Karpas-422 (cell line): ENCODE measurements around the gene LSMEM2. TPM values are rescaled to one million over a fixed set of nuclear protein-coding genes. Genes with fewer than 3 reads are reported as not detected.

Source experiments
- DNase-seq: peaks from one replicate; pipeline ENCODE4 v3.0.0-alpha.2; 2015
- H2AFZ ChIP-seq: fragments of 200-600 bp; sonication (generic); 2 replicates; pipeline ENCODE4 v1.6.1; 2014; ENCODE audit warnings: antibody characterized with exemption, low read length, mixed read lengths
- H3K27ac ChIP-seq: fragments of 200-600 bp; sonication (generic); 2 replicates; pipeline ENCODE4 v1.5.1; 2014; ENCODE audit warnings: mild to moderate bottlenecking, low read length, moderate library complexity
- H3K27me3 ChIP-seq: fragments of 200-600 bp; sonication (generic); 2 replicates; pipeline ENCODE4 v1.6.1; 2014; ENCODE audit warnings: low read length, mixed read lengths
- H3K36me3 ChIP-seq: fragments of 200-600 bp; sonication (generic); 2 replicates; pipeline ENCODE4 v1.6.1; 2014; ENCODE audit warnings: low read length, mixed read lengths; ENCODE audit not compliant: insufficient read depth
- H3K4me1 ChIP-seq: fragments of 200-600 bp; sonication (generic); 2 replicates; pipeline ENCODE4 v1.6.1; 2014; ENCODE audit warnings: mild to moderate bottlenecking, low read length, mixed read lengths
- H3K4me2 ChIP-seq: fragments of 200-600 bp; sonication (generic); 2 replicates; pipeline ENCODE4 v1.6.1; 2014; ENCODE audit warnings: low read length, low read depth, mild to moderate bottlenecking; ENCODE audit not compliant: poor library complexity, severe bottlenecking
- H3K4me3 ChIP-seq: fragments of 200-600 bp; sonication (generic); 2 replicates; pipeline ENCODE4 v1.5.1; 2014; ENCODE audit warnings: mild to moderate bottlenecking, antibody characterized with exemption, low read length, mixed read lengths
- H3K79me2 ChIP-seq: fragments of 200-600 bp; sonication (generic); 2 replicates; pipeline ENCODE4 v1.6.1; 2014; ENCODE audit warnings: mild to moderate bottlenecking, low read length, mixed read lengths
- H3K9ac ChIP-seq: fragments of 200-600 bp; sonication (generic); 2 replicates; pipeline ENCODE4 v1.6.0; 2014; ENCODE audit warnings: low read length
- H3K9me2 ChIP-seq: fragments of 200-600 bp; sonication (generic), shearing (Covaris generic); replicated peaks from 2 replicates; pipeline ENCODE4 v1.6.0; 2014; ENCODE audit warnings: mild to moderate bottlenecking, low read length, moderate library complexity; ENCODE audit not compliant: insufficient read depth
- H3K9me3 ChIP-seq: fragments of 300-700, 200-600 bp; sonication (generic); 2 replicates; pipeline ENCODE4 v1.6.1; 2014; ENCODE audit warnings: low read length, mixed read lengths
- H4K20me1 ChIP-seq: fragments of 200-600 bp; sonication (generic); 2 replicates; pipeline ENCODE4 v1.6.1; 2014; ENCODE audit warnings: mild to moderate bottlenecking, antibody characterized with exemption, low read length, low read depth; ENCODE audit not compliant: insufficient read depth
- total RNA-seq: library from RNA; depleted of rRNA; stranded (reverse); fragments of >200 nt; shearing (Covaris generic); gene quantifications from 2 replicates; pipeline ENCODE4 v1.2.3, GENCODE V29; 2014; ENCODE audit warnings: low replicate concordance

Gene LSMEM2
- total RNA-seq, 1 experiment from 2014 or later, result not detected

DNA sequence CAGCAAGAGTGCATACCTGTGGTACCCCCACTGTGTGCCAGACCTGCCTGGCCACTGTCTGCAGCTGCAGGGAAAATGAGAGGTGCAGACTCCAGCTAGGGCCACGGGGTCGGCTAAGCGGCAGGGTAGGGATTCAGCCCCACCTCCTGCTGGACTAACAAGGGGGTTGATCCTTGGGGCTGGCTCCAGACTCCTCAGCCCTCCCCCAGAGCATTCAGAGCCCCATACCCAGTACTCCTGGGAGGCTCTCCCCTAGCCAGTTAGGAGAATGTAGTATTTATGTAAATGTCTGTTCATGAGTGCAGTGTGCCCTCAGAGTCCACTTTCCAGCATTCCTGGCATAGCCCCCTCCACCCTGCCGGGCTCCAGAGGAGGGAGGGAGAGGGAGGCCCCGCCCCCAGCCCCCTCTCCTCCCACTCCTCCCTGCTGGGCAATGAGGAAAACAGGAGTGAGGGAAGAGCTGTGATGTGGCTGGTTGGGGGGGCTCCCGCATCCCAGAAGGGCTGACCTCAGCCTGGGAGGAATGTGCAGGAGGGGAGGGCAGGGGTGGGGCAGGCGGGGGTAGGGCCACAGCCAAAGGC is 14.4 kb upstream of the LSMEM2 start:
- no peak overlapping the region for H3K9ac ChIP-seq
- H3K4me3 ChIP-seq, result no peak overlapping the region
- no peaks in the 10 kb centered on the region for H3K9me2 ChIP-seq
- no peaks in the 10 kb centered on the region for H3K9me3 ChIP-seq
- H3K4me1 ChIP-seq, result peaks cover 10% of the 10 kb centered on the region
- H3K27me3 ChIP-seq, result no peaks in the 10 kb centered on the region
- H4K20me1 ChIP-seq, result no peaks in the 10 kb centered on the region
- H3K36me3 ChIP-seq, result no peaks in the 10 kb centered on the region
- H3K4me2 ChIP-seq, result no peak overlapping the region
- H3K27ac ChIP-seq, result no peak overlapping the region
- no peak overlapping the region for H2AFZ ChIP-seq
- no peaks in the 10 kb centered on the region for H3K79me2 ChIP-seq
- no peak for DNase-seq

DNA sequence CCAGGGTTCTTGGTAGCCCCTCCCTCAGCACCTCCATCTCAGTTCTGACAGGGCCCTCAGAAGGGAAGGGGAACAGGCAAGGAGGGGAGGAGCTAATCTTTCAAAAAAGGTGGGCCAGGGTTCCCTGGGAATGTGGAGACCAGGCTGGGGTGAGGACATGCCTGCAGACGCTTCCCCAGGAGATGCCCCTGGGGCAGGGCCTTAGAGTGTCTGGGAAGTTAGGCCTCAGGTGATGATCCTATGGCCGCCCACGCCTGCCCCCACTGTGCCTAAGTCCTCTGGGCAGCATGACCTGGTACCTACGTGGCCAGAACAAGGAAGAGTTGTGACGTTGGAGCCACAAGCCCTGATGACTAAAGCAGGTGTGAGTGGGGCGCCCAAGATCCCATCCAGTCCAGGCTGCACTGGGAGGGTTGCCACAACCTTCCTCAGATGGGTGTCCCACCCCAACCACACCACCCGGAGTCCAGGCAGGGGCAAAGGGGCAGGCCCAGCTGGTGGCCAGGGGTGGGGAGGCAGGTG is 13.9 kb upstream of the LSMEM2 start:
- Histone ChIP-seq H3K4me1 (peaks cover 6% of the 10 kb centered on the region), H3K9me3 (no peaks in the 10 kb centered on the region), H3K9me2 (no peaks in the 10 kb centered on the region), H3K27ac (no peak overlapping the region), H3K4me2 (no peak overlapping the region), H3K36me3 (no peaks in the 10 kb centered on the region), H3K9ac (no peak overlapping the region), H3K4me3 (no peak overlapping the region), H3K79me2 (no peaks in the 10 kb centered on the region), H2AFZ (no peak overlapping the region), H3K27me3 (no peaks in the 10 kb centered on the region), H4K20me1 (no peaks in the 10 kb centered on the region)
- no peak for DNase-seq

DNA sequence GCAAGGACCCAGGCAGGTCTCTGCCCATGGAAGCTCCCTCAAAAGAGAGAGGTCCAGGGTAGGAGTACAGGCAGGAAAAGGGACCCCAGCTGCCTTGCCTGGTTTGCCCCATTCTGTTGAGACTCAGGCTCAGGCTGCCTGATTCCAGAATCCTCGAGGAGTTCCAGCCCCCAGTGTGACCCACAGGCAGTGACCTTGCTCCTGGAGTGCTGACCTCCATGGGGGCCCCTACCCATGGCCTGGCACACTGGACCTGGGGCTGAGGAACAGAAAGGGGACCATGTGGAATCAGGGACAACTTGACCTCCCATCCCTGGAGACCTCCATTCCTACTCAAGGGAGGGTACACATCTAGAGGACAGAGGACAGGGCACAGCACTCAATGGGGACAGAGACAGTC is 13.3 kb upstream of the LSMEM2 start:
- Histone ChIP-seq H3K9ac (no peak overlapping the region), H3K4me3 (no peak overlapping the region), H4K20me1 (no peaks in the 10 kb centered on the region), H3K4me1 (peaks cover 2% of the 10 kb centered on the region), H3K4me2 (no peak overlapping the region), H3K36me3 (no peaks in the 10 kb centered on the region), H3K27me3 (no peaks in the 10 kb centered on the region), H3K79me2 (no peaks in the 10 kb centered on the region), H3K9me3 (no peaks in the 10 kb centered on the region), H3K9me2 (no peaks in the 10 kb centered on the region), H2AFZ (no peak overlapping the region), H3K27ac (no peak overlapping the region)
- no peak for DNase-seq

DNA sequence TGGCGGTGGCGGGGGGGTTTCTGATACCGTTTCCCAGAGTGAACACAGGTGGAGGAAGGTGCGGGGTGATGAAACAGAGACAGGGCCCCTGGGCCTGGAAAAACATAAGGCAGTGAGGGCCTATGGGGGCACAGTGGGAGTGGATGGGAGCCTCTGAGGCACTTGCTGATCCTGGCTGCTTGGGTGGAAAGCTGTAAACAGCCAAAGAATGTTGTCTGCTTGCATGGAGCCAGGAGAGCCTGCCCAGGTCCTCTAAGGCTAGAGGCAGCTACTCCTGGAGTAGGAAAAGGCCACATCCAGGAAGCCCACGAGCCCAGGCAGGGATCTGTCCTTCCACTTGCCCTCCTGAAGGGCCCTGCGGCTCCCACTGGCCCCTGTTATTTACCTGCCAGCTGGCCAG is 12.9 kb upstream of the LSMEM2 start:
- H3K79me2 ChIP-seq, result no peaks in the 10 kb centered on the region
- H3K4me3 ChIP-seq, result no peak overlapping the region
- no peaks in the 10 kb centered on the region for H3K36me3 ChIP-seq
- H3K27me3 ChIP-seq, result no peaks in the 10 kb centered on the region
- no peak overlapping the region for H3K27ac ChIP-seq
- no peaks in the 10 kb centered on the region for H3K9me3 ChIP-seq
- H3K9ac ChIP-seq, result no peak overlapping the region
- DNase-seq, result no peak
- H2AFZ ChIP-seq, result no peak overlapping the region
- no peaks in the 10 kb centered on the region for H3K4me1 ChIP-seq
- H3K9me2 ChIP-seq, result no peaks in the 10 kb centered on the region
- H4K20me1 ChIP-seq, result no peaks in the 10 kb centered on the region
- H3K4me2 ChIP-seq, result no peak overlapping the region

DNA sequence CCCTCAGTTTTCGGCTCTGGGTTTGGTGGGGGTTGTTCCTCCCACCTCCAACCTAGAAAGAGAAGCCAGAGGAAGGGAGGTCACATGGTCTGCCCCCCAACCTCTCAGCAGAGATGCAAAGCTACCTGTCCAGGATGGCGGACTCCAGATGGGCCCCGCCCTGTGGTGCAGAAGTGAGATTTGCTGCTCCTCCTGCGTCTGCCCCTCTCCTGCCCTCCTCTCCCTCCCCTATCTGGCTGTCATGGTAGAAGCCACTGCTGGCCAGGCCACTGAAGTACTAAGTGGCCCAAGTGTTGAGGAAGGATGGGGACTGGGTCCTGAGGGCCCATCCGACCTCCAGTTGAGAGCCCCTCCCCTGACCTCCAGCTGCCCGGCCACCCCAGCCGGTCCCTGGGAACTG is 12.1 kb upstream of the LSMEM2 start:
- DNase-seq, result no peak
- Histone ChIP-seq H3K9ac (no peak overlapping the region), H3K4me2 (no peak overlapping the region), H3K27me3 (no peaks in the 10 kb centered on the region), H3K9me2 (no peaks in the 10 kb centered on the region), H3K4me1 (no peaks in the 10 kb centered on the region), H3K4me3 (no peak overlapping the region), H4K20me1 (no peaks in the 10 kb centered on the region), H3K9me3 (no peaks in the 10 kb centered on the region), H3K79me2 (no peaks in the 10 kb centered on the region), H3K36me3 (no peaks in the 10 kb centered on the region), H3K27ac (no peak overlapping the region), H2AFZ (no peak overlapping the region)

DNA sequence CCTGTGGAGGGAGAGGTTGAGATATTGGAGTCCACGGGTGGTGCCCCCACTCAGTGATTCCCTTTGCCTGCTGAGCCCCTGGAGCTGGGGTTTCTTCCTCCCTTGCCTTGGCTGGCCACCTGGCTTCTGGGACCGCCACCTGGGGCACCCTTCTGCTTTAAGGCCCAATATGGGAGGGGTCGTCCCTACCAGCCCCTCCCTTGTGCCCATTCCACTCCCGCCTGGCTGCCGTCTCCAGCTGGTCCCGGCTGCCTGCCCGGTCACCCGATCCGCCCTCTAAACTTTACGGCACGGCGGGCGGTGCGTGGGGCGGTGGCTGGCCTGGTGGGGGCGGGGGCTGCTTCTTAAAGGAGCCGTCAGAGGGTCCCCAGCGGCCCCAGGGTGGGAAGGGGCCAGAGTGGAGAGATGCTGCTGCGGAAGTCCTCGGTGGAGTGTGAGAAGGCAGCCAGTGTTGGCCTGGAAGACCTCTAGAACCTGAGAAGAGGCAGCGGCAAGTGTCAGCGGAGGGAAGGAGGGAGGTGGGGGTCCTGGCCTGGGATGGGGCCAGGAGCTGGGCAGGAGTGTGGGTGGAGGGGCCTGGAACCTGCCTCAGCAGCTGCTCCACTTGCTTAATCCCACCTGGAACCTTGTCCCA is 11.5 kb upstream of the LSMEM2 start:
- H3K9me2 ChIP-seq, result no peaks in the 10 kb centered on the region
- H3K79me2 ChIP-seq, result no peaks in the 10 kb centered on the region
- H3K4me2 ChIP-seq, result no peak overlapping the region
- DNase-seq, result no peak
- H3K9me3 ChIP-seq, result no peaks in the 10 kb centered on the region
- H3K36me3 ChIP-seq, result no peaks in the 10 kb centered on the region
- H3K27ac ChIP-seq, result no peak overlapping the region
- no peaks in the 10 kb centered on the region for H3K27me3 ChIP-seq
- no peaks in the 10 kb centered on the region for H3K4me1 ChIP-seq
- no peak overlapping the region for H3K4me3 ChIP-seq
- H2AFZ ChIP-seq, result no peak overlapping the region
- no peak overlapping the region for H3K9ac ChIP-seq
- no peaks in the 10 kb centered on the region for H4K20me1 ChIP-seq

DNA sequence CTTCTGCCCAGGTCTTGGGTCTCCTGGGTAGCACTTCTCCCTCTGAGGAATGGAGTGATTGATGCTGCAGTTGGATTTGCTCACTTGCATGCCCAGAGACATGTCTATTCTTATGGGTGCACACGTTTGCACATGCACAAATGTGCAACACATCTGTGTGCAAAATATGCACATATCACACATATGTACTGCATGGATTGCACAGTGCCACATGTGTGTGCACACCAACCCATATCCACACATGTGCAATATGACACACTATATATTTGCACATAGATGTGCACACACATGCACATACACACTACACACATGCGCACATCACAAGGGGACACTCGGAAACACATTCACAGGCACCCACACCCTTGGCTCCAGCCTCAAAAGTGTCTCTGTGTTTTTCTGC is 10.6 kb upstream of the LSMEM2 start:
- no peak for DNase-seq
- Histone ChIP-seq H3K4me2 (no peak overlapping the region), H3K27ac (no peak overlapping the region), H3K9ac (no peak overlapping the region), H3K4me3 (no peak overlapping the region), H3K36me3 (no peaks in the 10 kb centered on the region), H4K20me1 (no peaks in the 10 kb centered on the region), H3K9me3 (no peaks in the 10 kb centered on the region), H3K9me2 (no peaks in the 10 kb centered on the region), H3K79me2 (no peaks in the 10 kb centered on the region), H3K4me1 (peaks cover 3% of the 10 kb centered on the region), H2AFZ (no peak overlapping the region), H3K27me3 (no peaks in the 10 kb centered on the region)

DNA sequence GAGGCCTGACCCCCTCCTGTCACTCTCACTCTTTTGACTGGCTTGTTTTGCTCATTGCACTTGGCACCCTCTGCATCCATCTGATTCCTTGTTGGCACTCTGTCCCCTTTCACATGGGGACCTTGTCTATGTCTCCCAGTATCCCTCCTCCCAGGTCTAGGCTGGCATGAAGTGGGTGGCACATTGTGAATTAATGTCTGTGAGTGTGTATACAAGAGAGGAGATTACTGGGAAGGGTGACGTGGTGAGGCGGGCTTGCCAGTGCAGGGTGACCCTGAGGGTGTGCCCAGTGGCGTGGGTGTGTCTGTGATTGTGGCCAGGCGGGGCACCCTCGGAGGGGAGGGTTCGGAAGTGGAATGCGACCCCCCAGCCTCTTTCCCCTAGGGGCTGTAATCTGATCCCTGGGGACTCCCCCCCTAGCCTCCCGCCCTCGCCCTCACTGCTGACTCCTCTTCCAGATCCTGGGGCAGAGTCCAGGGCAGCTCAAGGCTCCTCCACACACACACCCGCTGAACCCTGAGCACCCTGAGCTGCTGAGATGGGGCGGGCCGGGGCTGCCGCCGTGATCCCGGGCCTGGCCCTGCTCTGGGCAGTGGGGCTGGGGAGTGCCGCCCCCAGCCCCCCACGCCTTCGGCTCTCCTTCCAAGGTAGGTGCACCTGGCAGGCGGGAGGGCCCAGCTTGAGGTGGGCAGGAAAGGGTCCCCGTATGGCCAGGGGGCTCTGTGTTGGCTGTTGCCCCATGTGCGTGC is 10.0 kb upstream of the LSMEM2 start, which contains the start of gene SEMA3B:
TSS of gene SEMA3B (plus strand) at position 445 of the 749 bp plus-strand sequence. CDS start at position 539, 94 bp downstream.
- H3K9ac ChIP-seq, result no peak within 1 kb of the TSS
- no peaks in the 10 kb centered on the region for H3K9me3 ChIP-seq
- H3K9me2 ChIP-seq, result no peaks in the 10 kb centered on the region
- no peak within 1 kb of the TSS for H3K4me2 ChIP-seq
- no peak within 1 kb of the TSS for H3K4me3 ChIP-seq
- no peak within 1 kb of the TSS for H3K27ac ChIP-seq
- peaks cover 3% of the 10 kb centered on the region for H3K4me1 ChIP-seq
- no peak within 1 kb of the TSS for H2AFZ ChIP-seq
- no peaks in the 10 kb centered on the region for H3K36me3 ChIP-seq
- H4K20me1 ChIP-seq, result no peaks in the 10 kb centered on the region
- no peak for DNase-seq
- no peaks in the 10 kb centered on the region for H3K27me3 ChIP-seq
- no peaks in the 10 kb centered on the region for H3K79me2 ChIP-seq
